ENCODE results near the gene ENO1. TPM values are rescaled to one million over a fixed set of nuclear protein-coding genes. Genes with fewer than 3 reads are reported as not detected.
"Not testable (repeated sequence)": the region's sequence is repeated elsewhere in the genome, so short reads cannot be mapped to it uniquely, and the experiment has no call there.

ENO1 gene
- total and polyA plus RNA-seq, 2 donors (not counting 3 experiments of a cell fraction or from before 2014, with no cell fraction given) = 1,111 to 1,593 TPM

GRCh38 chr1:8896775-8897174 lies 18.3 kb upstream of the ENO1 start:
- POLR2A ChIA-PET; FAIRE-seq; H4K20me1 ChIP-seq (replicated peaks; ENCODE audit: control insufficient read depth, extremely low read depth, insufficient read depth, low read length); BruUV-seq (replicated peaks); H3K27me3 ChIP-seq (ENCODE audit: control insufficient read depth in 2 of 2, insufficient read depth in 2 of 2, low read length in 2 of 2); DNase-seq (ENCODE audit: low read depth, low spot score); H3K79me2 ChIP-seq (ENCODE audit: control insufficient read depth, insufficient read depth, low read length); H3K9ac ChIP-seq (replicated peaks; ENCODE audit: extremely low read depth, insufficient read depth, low read length); dilution Hi-C loops (cut with MboI; ENCODE audit: extremely low pct_ligation_motif_present, low sequenced_read_pairs); H3K4me1 ChIP-seq (ENCODE audit: control insufficient read depth, extremely low read depth, insufficient read depth, low read length); H2AFZ ChIP-seq (ENCODE audit: low read depth, low read length); H3K4me2 ChIP-seq (ENCODE audit: insufficient read depth, low read length); H3K4me3 ChIP-seq (replicated peaks in 1 of 3; ENCODE audit: insufficient read depth in 1 of 3, low read depth in 1 of 3, low read length in 3 of 3); H3K27ac ChIP-seq (ENCODE audit: insufficient read depth, low read depth, low read length); H3K36me3 ChIP-seq (ENCODE audit: control insufficient read depth in 2 of 2, extremely low read depth in 1 of 2, insufficient read depth in 2 of 2, low read length in 2 of 2); intact Hi-C loops (cut with micrococcal nuclease); H3K9me3 ChIP-seq (replicated peaks; ENCODE audit: control insufficient read depth, insufficient read depth, low read length); H3K9me1 ChIP-seq (replicated peaks; ENCODE audit: control insufficient read depth, extremely low read depth, insufficient read depth, low read length): not testable (repeated sequence)
- CTCF ChIA-PET = interaction anchor here (1.1 to 2.1 kb wide), 2 partner anchors 9 to 17 kb away, joined by 3 to 5 read pairs; no protein-coding TSS in a partner anchor

- BruUV-seq (replicated peaks) = no TSS peak
- ChIA-PET POLR2A (no interaction called here), CTCF (interaction anchor here (0.8 to 1.3 kb wide), 3 partner anchors 12 to 113 kb away, joined by 3 to 4 read pairs (median 3); no protein-coding TSS in a partner anchor)
- Histone ChIP-seq H3K4me2 (ENCODE audit: insufficient read depth, low read length) (no peak overlapping the region), H2AFZ (ENCODE audit: low read depth, low read length) (no peak overlapping the region), H3K36me3 (ENCODE audit: control insufficient read depth in 2 of 2, extremely low read depth in 1 of 2, insufficient read depth in 2 of 2, low read length in 2 of 2) (no peaks in the 10 kb centered on the region), H3K4me3 (replicated peaks in 1 of 3; ENCODE audit: insufficient read depth in 1 of 3, low read depth in 1 of 3, low read length in 3 of 3) (no peak overlapping the region), H3K4me1 (ENCODE audit: control insufficient read depth, extremely low read depth, insufficient read depth, low read length) (no peaks in the 10 kb centered on the region), H3K9me3 (replicated peaks; ENCODE audit: control insufficient read depth, insufficient read depth, low read length) (no peaks in the 10 kb centered on the region), H4K20me1 (replicated peaks; ENCODE audit: control insufficient read depth, extremely low read depth, insufficient read depth, low read length) (no peaks in the 10 kb centered on the region), H3K9me1 (replicated peaks; ENCODE audit: control insufficient read depth, extremely low read depth, insufficient read depth, low read length) (no peaks in the 10 kb centered on the region), H3K27me3 (ENCODE audit: control insufficient read depth in 2 of 2, insufficient read depth in 2 of 2, low read length in 2 of 2) (peaks cover 0 to 6% of the 10 kb centered on the region in 2 experiments), H3K79me2 (ENCODE audit: control insufficient read depth, insufficient read depth, low read length) (no peaks in the 10 kb centered on the region), H3K9ac (replicated peaks; ENCODE audit: extremely low read depth, insufficient read depth, low read length) (no peak overlapping the region), H3K27ac (ENCODE audit: insufficient read depth, low read depth, low read length) (no peak overlapping the region)
- DNase-seq (ENCODE audit: low read depth, low spot score) (no peak), FAIRE-seq (no peak)
- dilution Hi-C loops (cut with MboI; ENCODE audit: extremely low pct_ligation_motif_present, low sequenced_read_pairs) (no loop called here), intact Hi-C loops (cut with micrococcal nuclease) (no loop called here)
- TF ChIP-seq GATA2 (IDR thresholded peaks at IDR 0.05; ENCODE audit: insufficient read depth, insufficient read length, low read depth, low read length) (no peak), JUN (IDR thresholded peaks at IDR 0.05; ENCODE audit: borderline replicate concordance, insufficient read depth, insufficient read length, low read depth) (no peak), POLR2A (IDR thresholded peaks at IDR 0.05; ENCODE audit: low read depth, low read length) (no peak)
Measured at GRCh38 chr1:8892026-8892425, 13.5 kb upstream of the ENO1 start.

Data from endothelial cell of umbilical vein (primary cell).